ENCODE measurements around the gene RCAN1. TPM values are rescaled to one million over a fixed set of nuclear protein-coding genes. Genes with fewer than 3 reads are reported as not detected.

The RCAN1 gene
- total and polyA plus RNA-seq, 9 of the 15 experiments (the other 6 are each of a cell fraction or from before 2014, with no cell fraction given) = 4.4 to 16.5 (median 12.3) TPM

GRCh38 chr21:34550182-34550799 is 64.6 kb downstream of the RCAN1 start:
- Histone ChIP-seq H3K9ac (ENCODE audit: insufficient read depth in 1 of 2, low read depth in 2 of 2, low read length in 2 of 2) (no peak overlapping the region), H3K27me3 (ENCODE audit: control insufficient read depth in 2 of 2, insufficient read depth in 2 of 2, low read length in 2 of 2) (no peaks in the 10 kb centered on the region), H3K9me3 (replicated peaks; ENCODE audit: control insufficient read depth, insufficient read depth, low read depth, low read length) (no peaks in the 10 kb centered on the region; the same call in 1 of the 2 replicates), H4K20me1 (replicated peaks; ENCODE audit: control insufficient read depth, insufficient read depth, low read length) (no peaks in the 10 kb centered on the region), H3K4me2 (ENCODE audit: insufficient read depth, low read length) (no peak overlapping the region), H3K27ac (ENCODE audit: extremely low read depth, low read depth, low read length) (no peak overlapping the region), H3K4me3 (no peak overlapping the region), H3K4me1 (replicated peaks in 1 of 2; ENCODE audit: control insufficient read depth in 2 of 2, insufficient read depth in 2 of 2, low read length in 2 of 2) (peaks cover 0 to 7% of the 10 kb centered on the region in 2 experiments; a peak in 3 of 5 replicates), H3K9me1 (ENCODE audit: control insufficient read depth, insufficient read depth, low read length) (no peaks in the 10 kb centered on the region), H3K79me2 (ENCODE audit: control insufficient read depth, insufficient read depth, low read length) (no peaks in the 10 kb centered on the region), H2AFZ (ENCODE audit: low read depth, low read length) (no peak overlapping the region), H3K36me3 (ENCODE audit: control insufficient read depth, insufficient read depth, low read length) (no peaks in the 10 kb centered on the region)
- CTCF ChIA-PET (ENCODE audit: low intra/inter-chr PET ratio) = no interaction called here
- BruUV-seq (replicated peaks) = no TSS peak
- in situ Hi-C loops (cut with MboI) (no loop called here), intact Hi-C loops (cut with micrococcal nuclease) (no loop called here)
- TF ChIP-seq CEBPB (tag; IDR thresholded peaks at IDR 0.05) (0 out of 2 replicates have a peak, but pooled peaks have one; percentile 35), ZNF217 (CRISPR knock-in tag; IDR thresholded peaks at IDR 0.05) (no peak)
- POLR2A ChIA-PET = interaction anchor here (0.6 to 1.4 kb wide), 3 partner anchors 9 to 533 kb away, joined by 3 to 4 read pairs (median 4); no protein-coding TSS in a partner anchor
- FAIRE-seq (no peak), ATAC-seq (no peak), DNase-seq (ENCODE audit: extremely low read depth in 1 of 4, low spot score in 3 of 4) (no peak)
- 15% methylated on average over 2 of the region's 2 CpGs for WGBS (ENCODE audit: insufficient coverage, low coverage, missing lambda C conversion rate)

GRCh38 chr21:34548781-34549376 is 66.0 kb downstream of the RCAN1 start:
- Histone ChIP-seq H3K27ac (ENCODE audit: extremely low read depth, low read depth, low read length) (no peak overlapping the region), H3K36me3 (ENCODE audit: control insufficient read depth, insufficient read depth, low read length) (no peaks in the 10 kb centered on the region), H3K4me3 (no peak overlapping the region), H4K20me1 (replicated peaks; ENCODE audit: control insufficient read depth, insufficient read depth, low read length) (no peaks in the 10 kb centered on the region), H3K79me2 (ENCODE audit: control insufficient read depth, insufficient read depth, low read length) (no peaks in the 10 kb centered on the region), H3K9me1 (ENCODE audit: control insufficient read depth, insufficient read depth, low read length) (no peaks in the 10 kb centered on the region), H2AFZ (ENCODE audit: low read depth, low read length) (no peak overlapping the region), H3K4me2 (ENCODE audit: insufficient read depth, low read length) (no peak overlapping the region), H3K9me3 (replicated peaks; ENCODE audit: control insufficient read depth, insufficient read depth, low read depth, low read length) (no peaks in the 10 kb centered on the region), H3K9ac (ENCODE audit: insufficient read depth in 1 of 2, low read depth in 2 of 2, low read length in 2 of 2) (no peak overlapping the region), H3K27me3 (ENCODE audit: control insufficient read depth in 2 of 2, insufficient read depth in 2 of 2, low read length in 2 of 2) (no peaks in the 10 kb centered on the region; a peak in 1 of 5 replicates), H3K4me1 (replicated peaks in 1 of 2; ENCODE audit: control insufficient read depth in 2 of 2, insufficient read depth in 2 of 2, low read length in 2 of 2) (peaks cover 0 to 14% of the 10 kb centered on the region in 2 experiments; a peak in 3 of 5 replicates)
- 31% methylated on average over 11 of the region's 11 CpGs for WGBS (ENCODE audit: insufficient coverage, low coverage, missing lambda C conversion rate)
- in situ Hi-C loops (cut with MboI) (no loop called here), intact Hi-C loops (cut with micrococcal nuclease) (no loop called here)
- no peak for FAIRE-seq
- ChIA-PET POLR2A (interaction anchor here (0.7 to 1.4 kb wide), 2 partner anchors 10 to 1114 kb away, joined by 3 to 4 read pairs; no protein-coding TSS in a partner anchor), CTCF (ENCODE audit: low intra/inter-chr PET ratio) (no interaction called here)
- BruUV-seq (replicated peaks) = no TSS peak
- peak in 1 of 4 experiments; percentile 22 for DNase-seq (ENCODE audit: extremely low read depth in 1 of 4, low spot score in 3 of 4)
- peak; percentile 53; the same call in 2 of the 3 replicates for ATAC-seq
- TF ChIP-seq ZBTB33 (CRISPR knock-in tag; IDR thresholded peaks at IDR 0.05) (peak; percentile 41; the same call in 1 of the 2 replicates), MAX (CRISPR knock-in tag; IDR thresholded peaks at IDR 0.05) (peak; percentile 38; the same call in 1 of the 2 replicates), ATF3 (IDR thresholded peaks at IDR 0.05) (peak; percentile 17; the same call in 1 of the 2 replicates), ATF3 (CRISPR knock-in tag; conservative IDR thresholded peaks at IDR 0.05) (no peak), CREM (IDR thresholded peaks at IDR 0.05; ENCODE audit: low read depth) (0 out of 2 replicates have a peak, but pooled peaks have one; percentile 7), C11orf30 (IDR thresholded peaks at IDR 0.05; ENCODE audit: low read depth) (peak; percentile 88), ZBTB1 (CRISPR knock-in tag; IDR thresholded peaks at IDR 0.05; ENCODE audit: borderline replicate concordance, low read depth) (no peak)
